ENCODE results near the gene PCSK2.

Gene PCSK2

DNA sequence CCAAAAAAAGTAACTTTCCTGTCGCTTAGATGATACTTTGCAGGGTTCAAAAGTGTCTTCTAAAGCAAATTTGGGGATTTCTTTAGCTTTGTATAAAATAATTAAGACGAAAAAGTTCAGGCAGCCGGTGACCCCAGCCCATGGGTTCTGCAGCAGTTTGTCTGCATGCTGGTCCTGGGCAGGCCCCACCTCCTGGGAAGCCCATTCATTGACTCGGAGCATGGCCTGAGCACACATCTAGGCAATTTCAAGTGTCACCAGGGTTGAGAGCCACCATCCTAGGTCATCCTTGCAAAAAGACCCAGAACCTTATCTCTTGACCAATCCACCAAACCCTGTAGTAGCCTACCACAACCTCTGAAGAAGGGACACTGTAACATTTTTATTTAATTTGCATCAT, 283.7 kb downstream of the PCSK2 start:
- no peak for DNase-seq

DNA sequence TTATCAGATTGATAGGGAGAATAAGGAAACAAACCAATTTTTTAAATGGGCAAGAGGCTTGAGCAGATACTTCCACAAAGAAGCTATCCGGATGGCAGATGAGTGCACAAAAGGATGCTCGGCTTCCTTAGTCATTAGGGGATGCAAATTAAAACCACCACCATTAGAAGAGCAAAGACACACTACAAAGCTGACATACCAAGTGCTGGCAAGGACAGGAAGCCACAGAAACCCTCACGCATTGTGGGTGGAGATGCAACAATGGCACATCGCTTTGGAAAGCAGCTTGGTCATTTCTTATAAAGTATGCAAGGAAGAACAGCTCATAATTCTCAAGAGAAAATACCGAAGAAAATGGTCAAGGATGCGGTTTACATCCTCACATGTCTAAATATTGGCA, 284.6 kb downstream of the PCSK2 start:
- DNase-seq = no peak

GRCh38 chr20:17513939-17514338, 287.1 kb downstream of the PCSK2 start:
- no peak for DNase-seq

DNA sequence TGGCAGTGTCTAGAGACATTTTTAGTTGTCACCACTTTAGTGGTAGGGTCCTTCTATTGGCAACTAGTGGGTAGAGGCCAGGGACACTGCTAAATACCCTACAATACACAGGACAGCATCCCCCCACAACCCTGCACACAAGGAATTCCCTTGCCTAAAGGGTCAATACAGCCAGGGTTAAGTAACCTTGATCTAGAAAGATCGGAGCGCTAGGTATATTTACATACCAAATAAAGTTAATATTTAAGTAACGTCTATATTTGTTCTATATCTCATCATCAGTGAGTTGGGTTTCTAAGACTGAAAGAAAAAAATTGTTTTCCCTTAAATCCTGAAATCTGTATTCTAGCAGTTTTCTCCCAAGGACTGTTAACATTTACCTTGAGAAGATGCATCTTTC, 288.2 kb downstream of the PCSK2 start:
- DNase-seq = no peak

- DNase-seq = peak; percentile 17
These were observed 291.7 kb downstream of the PCSK2 start for GRCh38 chr20:17518339-17519052.

DNA sequence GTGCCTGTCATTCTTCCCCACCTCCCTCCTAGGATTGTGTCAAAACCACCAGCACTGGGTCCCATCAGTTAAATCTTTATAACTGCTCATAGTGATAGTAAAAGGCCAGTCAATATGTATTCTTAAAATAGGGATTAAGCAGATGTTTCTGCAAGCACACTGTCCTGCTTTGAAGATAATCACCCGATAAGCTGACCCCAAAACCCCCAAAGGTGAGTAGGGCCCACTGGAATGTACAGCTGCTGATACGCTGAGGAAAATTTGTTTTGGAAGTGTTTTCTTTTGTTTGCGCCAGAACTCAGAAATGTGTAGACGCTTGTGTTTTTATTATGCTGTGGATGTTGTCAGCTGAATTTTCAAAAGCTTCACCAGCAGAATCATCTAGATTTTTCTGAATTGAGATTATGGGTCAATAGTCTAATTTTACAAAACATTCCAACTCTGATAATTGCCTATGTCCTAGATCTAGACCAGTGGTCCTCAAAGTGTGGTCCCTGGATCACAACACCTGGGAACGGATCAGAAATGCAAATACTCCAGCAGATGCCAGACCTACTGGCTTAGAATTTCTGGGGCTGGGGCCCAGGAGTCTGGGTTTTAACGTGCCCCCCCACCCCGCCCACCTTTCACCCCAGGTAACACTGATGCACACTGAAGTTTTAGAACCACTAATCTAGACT, 292.9 kb downstream of the PCSK2 start:
- DNase-seq = no peak

GRCh38 chr20:17520583-17520982, 293.7 kb downstream of the PCSK2 start:
- DNase-seq = peak; percentile 45

- no peak for DNase-seq
These were observed 295.7 kb downstream of the PCSK2 start for GRCh38 chr20:17522528-17522927.

DNA sequence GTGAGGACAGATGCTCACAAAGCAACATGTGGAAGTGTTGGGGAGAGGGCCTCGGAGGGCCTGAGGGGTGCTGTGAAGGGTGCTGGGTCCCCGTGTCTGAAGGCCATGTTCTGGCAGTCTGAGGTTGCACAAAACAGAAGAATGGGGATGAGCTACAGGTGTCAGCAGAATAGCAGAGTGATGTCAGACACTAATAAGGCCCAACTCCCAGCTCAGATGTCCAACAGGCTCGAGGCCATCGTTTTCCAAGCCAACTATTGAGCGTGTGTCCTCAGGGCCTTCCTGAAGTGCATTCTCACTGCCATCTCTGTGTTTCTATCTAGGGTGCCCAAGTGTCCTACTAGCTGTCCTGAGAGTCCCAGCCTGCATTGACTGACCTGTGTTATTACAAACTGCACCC, 296.5 kb downstream of the PCSK2 start:
- no peak for DNase-seq

DNA sequence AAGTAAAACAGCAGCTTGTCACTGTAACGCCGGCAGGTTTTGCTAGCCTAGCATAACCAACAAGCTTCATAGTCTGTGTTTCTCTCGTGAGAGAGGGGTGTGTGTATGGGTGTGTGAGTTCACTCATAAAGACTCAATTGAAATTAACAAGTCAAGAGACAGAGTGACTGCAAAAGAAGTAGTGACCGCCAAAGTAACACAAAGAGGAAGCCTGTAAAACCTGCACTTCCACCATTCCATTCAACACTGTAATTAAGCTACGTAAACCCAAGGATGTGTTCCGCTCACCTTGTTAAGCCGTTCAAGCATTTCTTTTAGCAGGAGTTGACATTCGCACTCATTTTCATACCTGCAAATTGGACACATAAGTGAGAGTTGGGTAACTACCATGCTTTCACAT, 297.7 kb downstream of the PCSK2 start:
- DNase-seq = no peak

GRCh38 chr20:17525132-17525531, 298.3 kb downstream of the PCSK2 start:
- no peak for DNase-seq

- peak; percentile 25 for DNase-seq
These were observed 298.8 kb downstream of the PCSK2 start for GRCh38 chr20:17525650-17526049.

DNA sequence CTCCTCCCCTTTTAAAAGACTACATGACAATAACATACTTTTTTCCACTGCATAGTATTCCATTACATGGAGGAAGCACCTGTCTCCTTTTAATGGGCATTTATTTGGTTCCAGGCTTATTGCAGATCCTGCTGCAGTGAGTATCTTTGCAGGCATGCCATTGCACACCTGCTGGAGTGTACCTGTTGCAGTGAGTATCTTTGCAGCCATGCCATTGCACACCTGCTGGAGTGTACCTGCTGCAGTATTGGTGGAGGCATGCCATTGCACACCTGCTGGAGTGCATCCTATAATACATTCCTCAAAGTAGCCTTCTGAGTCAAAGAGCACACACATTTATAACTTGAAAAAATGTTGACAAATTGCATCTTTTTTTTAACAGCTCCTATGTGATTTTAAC, 302.7 kb downstream of the PCSK2 start:
- no peak for DNase-seq

DNA sequence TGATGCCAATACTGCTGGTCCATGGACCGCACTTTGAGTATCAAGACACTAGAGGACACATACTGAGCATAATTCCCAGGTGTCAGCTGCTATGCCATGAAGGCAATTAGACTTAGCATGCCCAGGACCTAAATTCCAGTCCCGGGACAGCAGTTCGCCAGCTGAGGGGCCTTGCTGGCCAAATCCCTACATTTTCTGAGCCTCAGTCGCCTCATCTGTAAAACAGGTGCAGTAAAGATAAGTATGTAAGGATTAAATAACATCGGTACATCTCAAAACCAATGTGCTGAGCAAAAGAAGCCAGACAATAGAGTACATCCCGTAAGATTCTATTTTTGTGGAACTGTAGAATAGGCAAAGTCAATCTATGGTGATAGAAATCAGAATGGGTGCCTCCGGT, 303.3 kb downstream of the PCSK2 start:
- DNase-seq = no peak

DNA sequence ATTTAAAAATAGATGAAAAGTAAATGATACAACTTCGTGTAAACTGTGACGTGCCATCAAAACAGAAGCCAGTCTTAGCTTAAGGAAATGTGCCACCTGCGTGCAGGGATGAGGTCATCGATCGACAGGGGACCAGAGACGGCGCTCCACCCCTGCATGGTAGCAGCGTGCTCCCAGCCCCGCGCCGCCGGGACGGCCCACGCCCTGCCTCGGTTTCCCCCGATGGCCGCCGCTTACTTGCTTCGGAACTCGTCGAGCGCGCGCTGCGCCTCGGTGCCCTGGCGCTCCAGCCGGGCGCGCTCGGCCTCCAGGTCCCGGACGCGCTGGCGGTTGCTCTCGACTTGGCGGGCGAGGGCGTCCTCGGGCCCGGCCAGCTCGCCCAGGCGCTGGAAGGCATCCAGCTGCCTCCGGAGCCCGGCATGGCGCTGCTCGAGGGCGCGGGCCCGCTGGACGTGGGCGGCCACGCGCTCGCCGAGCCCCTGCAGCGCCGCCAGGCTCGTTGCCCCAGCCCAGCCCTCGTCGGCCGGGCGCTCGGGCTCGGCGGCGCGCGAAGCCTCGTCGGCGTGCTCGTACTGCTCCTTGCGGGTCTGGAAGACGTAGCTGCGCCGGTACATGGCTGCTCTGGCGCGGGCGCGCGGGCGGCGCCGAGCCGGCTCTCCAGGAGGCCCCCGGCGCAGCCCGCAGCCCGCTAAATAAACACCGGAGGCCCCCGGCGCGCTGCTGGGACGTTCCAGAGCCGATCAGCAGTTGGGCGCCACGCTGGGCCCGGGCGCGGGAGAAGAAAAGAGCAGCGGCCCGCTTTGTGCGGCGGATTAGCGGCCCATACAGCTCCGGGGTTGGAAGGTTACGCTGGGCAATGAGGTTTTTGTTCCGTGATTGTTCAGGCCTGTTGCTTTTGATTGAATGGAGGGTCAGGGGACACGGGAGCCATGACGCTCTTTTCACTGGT, 304.1 kb downstream of the PCSK2 start, which contains the start of gene BFSP1:
Gene BFSP1, minus strand, starts transcription at position 664 of the 949 bp plus-strand sequence. Its CDS starts 50 bp downstream, at position 614.
- peak; percentile 73 for DNase-seq

- no peak for DNase-seq
These were observed 304.8 kb downstream of the PCSK2 start for GRCh38 chr20:17531665-17532025.

- DNase-seq = peak; percentile 70
These were observed 306.6 kb downstream of the PCSK2 start for GRCh38 chr20:17533396-17533795.

GRCh38 chr20:17534077-17534476, 307.2 kb downstream of the PCSK2 start:
- no peak for DNase-seq
